SJSA1 (cell line): Measurements from ENCODE around the gene GCLC. TPM values are rescaled to one million over a fixed set of nuclear protein-coding genes. Genes with fewer than 3 reads are reported as not detected.
"Not testable (repeated sequence)": the region's sequence is repeated elsewhere in the genome, so short reads cannot be mapped to it uniquely, and the experiment has no call there.

ENCODE experiments used
- DNase-seq, 2 experiments: peaks; one replicate each; pipeline ENCODE4 v3.0.0-alpha.2; 2015 to 2020; ENCODE audit warnings: low spot score in 2 of 2, low read depth in 1 of 2
- H3K27ac ChIP-seq: fragments of 250-450 bp; sonication (Bioruptor Pico); 2 replicates; pipeline ENCODE4 v1.5.1; 2020; ENCODE audit warnings: mild to moderate bottlenecking, moderate library complexity
- H3K27me3 ChIP-seq: fragments of 250-450 bp; sonication (Bioruptor Pico); replicated peaks from 2 replicates; pipeline ENCODE4 v1.5.1; 2020; ENCODE audit warnings: mild to moderate bottlenecking, moderate library complexity
- H3K36me3 ChIP-seq: fragments of 250-450 bp; sonication (Bioruptor Pico); 2 replicates; pipeline ENCODE4 v1.5.1; 2020; ENCODE audit warnings: mild to moderate bottlenecking
- H3K4me1 ChIP-seq: fragments of 250-450 bp; sonication (Bioruptor Pico); replicated peaks from 2 replicates; pipeline ENCODE4 v1.6.1; 2021; ENCODE audit warnings: mild to moderate bottlenecking
- H3K4me3 ChIP-seq: fragments of 250-450 bp; sonication (Bioruptor Pico); 2 replicates; pipeline ENCODE4 v1.5.1; 2020; ENCODE audit warnings: mild to moderate bottlenecking
- H3K9me3 ChIP-seq: fragments of 250-450 bp; sonication (Bioruptor Pico); replicated peaks from 2 replicates; pipeline ENCODE4 v1.5.1; 2020; ENCODE audit warnings: mild to moderate bottlenecking
- total RNA-seq: library from RNA; depleted of rRNA; stranded (reverse); fragments of >200 nt; shearing (Covaris generic); gene quantifications from 2 replicates; pipeline ENCODE4 v1.2.3, GENCODE V29; 2014

The GCLC gene
- total RNA-seq, 1 experiment from 2014 or later = 25.8 TPM

DNA sequence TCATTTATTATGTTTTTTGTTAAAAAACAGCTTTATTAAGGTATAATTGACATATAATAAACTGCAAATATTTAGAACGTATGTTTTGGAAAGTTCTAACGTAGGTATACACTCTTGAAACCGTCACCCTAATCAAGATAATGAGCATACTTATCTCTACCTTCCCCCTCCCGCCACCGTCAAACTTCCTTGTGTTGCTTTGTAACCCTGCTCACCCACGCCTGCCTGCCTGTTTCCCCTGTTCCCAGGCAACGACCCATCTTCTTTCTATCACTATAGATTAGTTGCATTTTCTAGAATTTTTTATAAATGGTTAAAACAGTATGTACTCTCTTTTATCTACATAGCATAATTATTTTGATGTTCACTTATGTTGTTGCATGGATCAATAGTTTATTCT lies 33.5 kb upstream of the GCLC start:
- peaks cover 23% of the 10 kb centered on the region for H3K4me1 ChIP-seq
- no peak for DNase-seq
- no peaks in the 10 kb centered on the region for H3K36me3 ChIP-seq
- H3K4me3 ChIP-seq = no peak overlapping the region
- H3K27ac ChIP-seq = no peak overlapping the region
- no peaks in the 10 kb centered on the region for H3K9me3 ChIP-seq
- no peaks in the 10 kb centered on the region for H3K27me3 ChIP-seq

DNA sequence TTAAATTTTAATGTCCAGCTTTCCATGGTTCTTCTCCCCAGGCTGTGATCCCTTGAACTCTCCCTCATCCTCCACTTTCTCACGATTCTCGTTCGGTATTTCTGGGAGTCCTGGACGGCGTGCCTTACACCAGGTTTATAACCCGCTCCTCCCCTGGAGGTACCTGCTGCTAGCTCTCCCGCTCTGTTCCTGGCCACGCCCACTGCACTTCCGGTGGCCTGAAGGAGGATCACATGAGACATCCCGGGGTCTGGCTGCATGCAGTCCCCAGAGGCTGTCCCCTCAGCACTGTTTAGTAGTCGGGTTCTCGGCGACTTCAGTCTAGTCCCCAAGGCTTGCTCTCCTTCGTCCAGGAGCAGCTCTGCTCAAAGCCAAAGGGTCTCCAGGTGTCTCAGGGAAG lies 28.4 kb upstream of the GCLC start:
- H3K4me1 ChIP-seq = no peaks in the 10 kb centered on the region
- no peak for DNase-seq
- H3K4me3 ChIP-seq = no peak overlapping the region
- no peak overlapping the region for H3K27ac ChIP-seq
- H3K9me3 ChIP-seq = no peaks in the 10 kb centered on the region
- H3K27me3 ChIP-seq = no peaks in the 10 kb centered on the region
- H3K36me3 ChIP-seq = no peaks in the 10 kb centered on the region

DNA sequence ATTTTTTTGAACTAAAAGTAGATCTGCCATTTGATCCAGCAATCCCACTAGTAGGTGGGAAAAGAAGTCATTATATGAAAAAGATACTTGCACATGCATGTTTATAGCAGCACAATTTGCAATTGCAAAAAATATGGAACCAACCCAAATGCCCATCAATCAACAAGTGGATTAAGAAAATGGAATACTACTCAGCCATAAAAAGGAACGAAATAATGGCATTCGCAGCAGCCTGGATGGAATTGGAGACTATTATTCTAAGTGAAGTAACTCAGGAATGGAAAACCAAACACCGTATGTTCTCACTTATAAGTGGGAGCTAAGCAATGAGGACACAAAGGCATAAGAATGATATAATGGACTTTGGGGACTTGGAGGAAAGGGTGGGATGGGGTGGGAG lies 27.5 kb upstream of the GCLC start:
- not testable (repeated sequence) for H3K4me1 ChIP-seq, H3K27me3 ChIP-seq, H3K36me3 ChIP-seq, H3K4me3 ChIP-seq, H3K9me3 ChIP-seq, H3K27ac ChIP-seq, DNase-seq

DNA sequence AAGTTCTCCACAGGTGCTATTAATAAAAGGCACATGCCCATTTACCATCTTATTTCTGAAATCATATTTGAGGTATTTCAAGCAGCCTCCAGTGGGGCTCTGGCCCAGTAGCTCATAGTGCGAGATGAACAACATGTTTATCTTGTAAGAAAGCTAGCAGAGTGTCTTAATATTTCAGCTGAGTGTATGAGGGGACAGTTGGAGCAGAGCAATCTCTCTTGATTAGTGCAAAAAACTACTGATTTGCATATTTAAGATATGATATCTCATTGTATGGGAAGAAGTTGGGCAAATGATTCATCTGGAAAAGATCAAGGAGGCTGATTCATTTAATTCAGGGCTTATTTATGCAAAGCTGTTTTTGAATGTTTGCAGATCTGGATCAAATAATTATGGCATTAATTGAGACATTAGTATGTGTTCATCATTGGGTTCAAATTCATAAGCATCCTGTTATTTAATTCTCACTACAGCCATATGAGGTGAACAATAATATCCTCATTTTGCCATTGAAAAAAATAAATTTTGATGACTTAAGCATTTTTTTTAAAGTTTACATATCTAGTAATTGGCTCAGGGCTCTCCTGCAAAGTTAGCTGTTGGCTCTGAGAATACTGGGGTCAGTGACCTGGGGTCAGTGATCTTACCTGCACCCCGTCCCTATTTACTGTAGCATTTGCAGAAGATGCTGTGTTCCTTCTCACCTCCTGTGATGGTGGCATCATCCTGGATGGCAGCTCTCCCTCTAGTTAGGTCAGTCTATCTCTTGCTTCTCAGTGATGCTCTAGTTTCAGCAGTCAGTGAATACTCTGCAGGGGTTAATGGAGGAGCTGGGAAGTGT lies 24.1 kb upstream of the GCLC start:
- no peaks in the 10 kb centered on the region for H3K27me3 ChIP-seq
- H3K36me3 ChIP-seq = no peaks in the 10 kb centered on the region
- no peak for DNase-seq

DNA sequence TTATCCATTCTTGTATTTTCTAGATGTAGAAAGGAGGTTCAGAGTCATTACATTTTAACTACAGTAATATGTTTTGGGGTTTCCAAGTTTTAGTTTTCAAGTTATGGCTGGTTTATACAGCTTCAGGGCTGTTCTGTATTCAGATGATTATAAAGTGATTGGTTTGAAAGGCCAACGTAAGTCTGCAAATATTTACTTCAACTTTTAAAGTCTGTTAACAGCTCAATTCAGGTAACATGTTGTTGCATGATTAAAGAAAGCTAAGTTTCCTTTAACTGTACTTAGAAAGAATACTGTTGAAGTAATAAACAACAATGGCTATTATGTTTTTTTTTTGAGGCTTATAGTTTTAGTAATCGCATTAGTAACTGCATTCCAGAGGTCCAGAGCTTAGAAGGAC lies 22.8 kb upstream of the GCLC start:
- H3K4me1 ChIP-seq = no peaks in the 10 kb centered on the region
- H3K4me3 ChIP-seq = no peak overlapping the region
- no peaks in the 10 kb centered on the region for H3K9me3 ChIP-seq
- no peak for DNase-seq
- no peaks in the 10 kb centered on the region for H3K36me3 ChIP-seq
- H3K27ac ChIP-seq = no peak overlapping the region
- no peaks in the 10 kb centered on the region for H3K27me3 ChIP-seq

More for the DNA sequence above, 24.1 kb upstream of the GCLC start:
- Histone ChIP-seq H3K4me3 (no peak overlapping the region), H3K9me3 (no peaks in the 10 kb centered on the region), H3K4me1 (no peaks in the 10 kb centered on the region), H3K27ac (no peak overlapping the region)

DNA sequence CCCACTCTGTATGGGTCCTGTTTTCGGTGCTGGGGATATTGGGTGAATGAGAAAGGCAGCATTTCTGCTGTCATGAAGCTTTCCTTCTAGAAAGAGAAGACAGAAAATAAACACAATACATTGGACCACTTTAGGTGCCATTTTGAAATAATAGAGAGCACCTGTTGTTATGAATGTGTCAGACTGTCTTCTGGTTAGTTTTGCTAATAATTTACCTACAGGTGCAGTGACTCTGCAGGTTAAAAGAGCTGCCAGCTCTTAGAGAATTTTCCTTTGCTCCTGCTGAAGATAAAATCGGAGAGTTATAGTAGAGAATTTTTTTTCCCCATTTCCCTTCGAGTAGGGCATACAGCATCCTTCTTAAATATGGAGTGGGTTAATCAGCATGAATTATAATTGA lies 21.9 kb upstream of the GCLC start:
- DNase-seq = no peak
- no peak overlapping the region for H3K27ac ChIP-seq
- no peaks in the 10 kb centered on the region for H3K36me3 ChIP-seq
- no peaks in the 10 kb centered on the region for H3K4me1 ChIP-seq
- peaks cover 2% of the 10 kb centered on the region; the same call in 1 of the 2 replicates for H3K9me3 ChIP-seq
- no peaks in the 10 kb centered on the region for H3K27me3 ChIP-seq
- no peak overlapping the region for H3K4me3 ChIP-seq

DNA sequence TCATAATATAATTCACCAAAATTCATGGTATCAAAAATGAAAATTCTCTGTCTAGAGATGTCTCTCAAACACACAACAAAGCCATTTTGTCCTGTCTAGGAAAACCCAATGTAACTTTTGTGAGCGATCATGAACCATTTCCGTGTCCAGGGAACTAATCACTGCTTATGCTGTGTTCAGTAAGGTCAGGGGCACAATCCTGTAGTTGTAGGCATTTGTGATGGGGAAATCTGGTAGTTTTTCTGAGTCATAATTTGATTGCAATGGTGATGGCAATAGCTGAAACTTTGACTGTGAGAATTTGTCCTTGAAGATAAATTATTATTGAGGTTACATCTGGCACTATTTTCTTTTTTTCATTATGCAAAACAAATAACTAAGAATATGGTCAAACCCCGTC lies 21.0 kb upstream of the GCLC start:
- Histone ChIP-seq H3K27me3 (no peaks in the 10 kb centered on the region), H3K36me3 (no peaks in the 10 kb centered on the region), H3K27ac (no peak overlapping the region), H3K4me3 (no peak overlapping the region), H3K4me1 (no peaks in the 10 kb centered on the region), H3K9me3 (peaks cover 2% of the 10 kb centered on the region; the same call in 1 of the 2 replicates)
- DNase-seq = no peak

DNA sequence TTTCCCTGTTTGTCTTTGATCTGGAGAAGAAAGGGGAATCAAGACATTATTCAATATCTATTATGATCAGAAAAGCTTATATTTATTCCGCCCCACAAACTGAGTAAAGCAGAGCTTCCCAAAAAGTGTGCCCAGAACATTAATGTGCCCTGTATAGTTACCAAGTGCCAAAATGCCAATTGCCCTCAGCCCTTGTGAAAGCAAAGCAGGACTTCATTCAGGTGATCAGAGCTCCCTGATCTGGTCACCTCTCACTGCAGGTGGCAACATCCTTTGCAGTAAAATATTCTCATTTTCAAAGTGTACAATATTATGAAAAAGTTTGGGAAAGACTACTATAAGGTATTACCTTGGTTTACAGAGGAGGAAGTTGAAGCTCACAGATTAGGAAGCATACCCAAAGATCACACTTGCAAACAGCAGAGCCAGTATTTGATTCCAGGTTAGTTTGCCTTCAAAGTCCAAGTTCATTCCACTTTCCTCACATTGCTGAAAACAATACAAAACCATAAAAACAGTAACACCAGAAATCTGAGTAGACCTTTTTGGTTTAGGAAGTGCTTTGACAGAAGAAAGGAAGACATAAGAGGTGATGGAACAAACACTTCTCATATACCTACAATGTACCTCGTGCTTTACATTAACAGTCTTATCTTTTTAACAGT lies 19.6 kb upstream of the GCLC start:
- no peaks in the 10 kb centered on the region for H3K36me3 ChIP-seq
- H3K9me3 ChIP-seq = peaks cover 2% of the 10 kb centered on the region; the same call in 1 of the 2 replicates
- no peak for DNase-seq
- H3K4me1 ChIP-seq = no peaks in the 10 kb centered on the region
- no peak overlapping the region for H3K27ac ChIP-seq
- H3K27me3 ChIP-seq = no peaks in the 10 kb centered on the region
- no peak overlapping the region for H3K4me3 ChIP-seq

DNA sequence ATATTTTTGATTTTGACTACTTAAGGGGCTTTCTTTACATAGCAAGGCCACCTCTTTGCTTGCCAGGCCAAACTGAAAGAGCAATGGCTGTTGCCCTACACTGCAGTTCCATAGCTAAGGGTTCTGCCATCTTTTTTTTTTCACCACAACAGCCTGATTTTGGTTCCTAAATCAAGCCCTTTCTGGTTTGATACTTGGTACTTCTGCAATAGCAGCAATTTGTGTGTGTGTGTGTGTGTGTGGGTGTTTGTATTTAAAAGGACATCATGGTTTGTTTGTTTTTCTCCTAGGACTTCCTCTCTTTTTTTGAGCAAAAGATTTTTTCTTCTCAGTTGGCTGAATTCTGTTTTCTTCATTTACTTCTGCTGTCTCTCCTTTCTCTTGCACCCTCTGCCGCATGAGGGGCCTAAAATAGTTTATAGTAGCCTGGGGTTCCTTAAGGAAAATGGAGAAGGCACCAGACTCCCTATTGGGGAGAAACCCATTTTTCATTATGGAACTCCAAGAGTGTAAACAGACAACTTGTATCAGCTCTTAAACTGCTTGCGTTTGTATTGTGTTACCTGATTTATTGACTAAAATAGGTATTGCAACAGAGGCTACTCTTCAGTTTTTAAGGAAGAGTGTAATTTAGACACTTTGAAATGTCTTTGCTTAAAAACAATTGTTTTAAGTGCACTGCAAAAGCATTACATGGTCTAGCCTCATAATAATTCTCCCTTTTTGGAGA lies 12.2 kb upstream of the GCLC start:
- H3K27me3 ChIP-seq = no peaks in the 10 kb centered on the region
- no peaks in the 10 kb centered on the region for H3K4me1 ChIP-seq
- no peak for DNase-seq
- H3K4me3 ChIP-seq = no peak overlapping the region
- no peaks in the 10 kb centered on the region for H3K36me3 ChIP-seq
- no peak overlapping the region for H3K27ac ChIP-seq
- peaks cover 7% of the 10 kb centered on the region for H3K9me3 ChIP-seq

DNA sequence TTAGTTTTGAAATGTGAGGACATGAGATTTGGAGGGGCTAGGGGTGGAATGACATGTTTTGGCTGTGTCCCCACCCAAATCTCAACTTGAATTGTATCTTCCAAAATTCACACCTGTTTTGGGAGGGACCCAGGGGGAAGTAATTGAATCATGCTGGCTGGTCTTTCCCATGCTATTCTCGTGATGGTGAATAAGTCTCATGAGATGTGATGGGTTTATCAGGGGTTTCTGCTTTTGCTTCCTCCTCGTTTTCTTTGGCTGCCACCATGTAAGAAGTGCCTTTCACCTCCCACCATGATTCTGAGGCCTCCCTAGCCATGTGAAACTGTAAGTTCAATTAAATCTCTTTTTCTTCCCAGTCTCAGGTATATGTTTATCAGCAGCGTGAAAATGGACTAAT lies 8.7 kb upstream of the GCLC start:
- not testable (repeated sequence) for H3K36me3 ChIP-seq, H3K4me3 ChIP-seq, DNase-seq, H3K4me1 ChIP-seq, H3K27me3 ChIP-seq, H3K9me3 ChIP-seq, H3K27ac ChIP-seq

DNA sequence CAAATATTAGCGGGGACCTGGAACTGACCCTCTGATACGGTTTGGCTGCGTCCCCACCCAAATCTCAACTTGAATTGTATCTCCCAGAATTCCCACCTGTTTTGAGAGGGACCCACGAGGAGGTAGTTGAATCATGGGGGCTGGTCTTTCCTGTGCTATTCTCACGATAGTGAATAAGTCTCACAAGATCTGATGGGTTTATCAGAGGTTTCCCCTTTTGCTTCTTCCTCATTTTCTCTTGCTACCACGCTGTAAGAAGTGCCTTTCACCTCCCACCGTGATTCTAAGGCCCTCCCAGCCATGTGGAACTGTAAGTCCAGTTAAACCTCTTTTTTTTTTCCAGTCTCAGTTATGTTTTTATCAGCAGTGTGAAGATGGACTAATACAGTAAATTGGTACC lies 6.8 kb upstream of the GCLC start:
- H3K4me3 ChIP-seq, H3K9me3 ChIP-seq, H3K27me3 ChIP-seq, H3K36me3 ChIP-seq, H3K27ac ChIP-seq, DNase-seq: not testable (repeated sequence)
- peaks cover 12% of the 10 kb centered on the region for H3K4me1 ChIP-seq

DNA sequence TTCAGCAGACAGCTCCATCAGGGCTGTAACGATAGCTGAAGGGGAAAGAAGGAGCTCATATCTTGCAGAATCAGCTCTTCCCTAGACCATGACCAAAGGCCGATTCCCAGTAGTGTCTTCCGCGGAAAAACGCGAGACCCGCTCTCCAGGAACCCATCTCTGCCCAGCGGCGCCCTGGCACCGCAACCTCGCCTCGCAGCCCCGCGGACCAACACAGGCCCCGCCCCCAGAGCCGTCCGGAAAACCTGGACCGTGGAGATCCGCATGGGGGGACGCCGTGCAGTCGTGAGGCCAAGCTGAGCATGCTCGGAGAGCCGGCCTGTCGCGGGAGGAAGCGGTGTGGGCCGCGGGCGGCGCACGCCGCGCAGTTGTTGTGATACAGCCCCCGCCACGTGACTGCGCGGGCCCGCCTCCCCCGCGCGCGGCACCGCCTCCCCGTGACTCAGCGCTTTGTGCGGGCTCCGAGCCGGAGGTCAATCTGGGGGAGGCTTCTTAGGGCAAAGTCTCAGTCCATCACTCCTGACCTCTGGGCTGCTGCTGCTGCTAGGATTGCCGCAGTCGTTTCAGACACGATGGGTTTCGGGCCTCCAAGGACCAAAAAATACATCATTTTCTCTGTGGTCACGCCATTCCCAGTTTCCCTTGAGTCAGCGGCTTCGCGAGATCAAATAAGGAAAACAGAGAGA lies 3.1 kb upstream of the GCLC start:
- Histone ChIP-seq H3K27ac (peak overlapping the region; percentile 70), H3K9me3 (no peaks in the 10 kb centered on the region), H3K36me3 (peaks cover 8% of the 10 kb centered on the region), H3K27me3 (no peaks in the 10 kb centered on the region), H3K4me1 (peaks cover 36% of the 10 kb centered on the region), H3K4me3 (peak overlapping the region; percentile 43)
- peak; percentile 93 to 97 for DNase-seq

DNA sequence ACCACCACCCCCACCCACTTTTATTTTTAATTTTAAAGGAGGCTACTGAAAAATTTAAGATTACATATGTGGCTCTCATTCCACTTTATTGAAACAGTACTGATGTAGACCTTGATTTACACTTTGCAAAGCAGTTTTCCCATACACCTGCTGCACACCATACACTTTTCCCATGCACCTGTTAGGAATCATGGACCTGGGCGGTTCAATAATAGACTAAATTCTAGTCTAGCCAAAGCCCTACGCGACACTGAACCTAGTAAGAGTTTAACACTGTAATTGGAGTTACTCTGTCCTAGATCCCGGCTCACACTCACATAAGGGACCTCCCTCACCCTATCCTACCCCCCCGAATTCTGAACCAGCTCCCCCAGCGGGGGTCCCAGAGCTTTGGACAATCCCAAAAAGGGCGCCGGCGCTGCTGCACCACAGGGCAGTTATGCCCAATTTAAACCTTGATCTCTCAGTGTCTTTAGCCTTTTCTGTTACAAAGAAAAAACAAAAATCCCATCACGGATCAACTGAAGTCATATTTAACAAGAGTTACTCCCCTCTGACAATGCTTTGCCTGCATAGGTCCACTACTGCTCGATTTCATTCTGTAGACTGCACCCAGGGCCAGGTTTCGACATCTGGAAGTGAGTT lies 2.4 kb upstream of the GCLC start:
- no peak for DNase-seq
- no peaks in the 10 kb centered on the region for H3K9me3 ChIP-seq
- H3K4me3 ChIP-seq = peak overlapping the region; percentile 43
- peaks cover 8% of the 10 kb centered on the region for H3K36me3 ChIP-seq
- H3K27me3 ChIP-seq = no peaks in the 10 kb centered on the region
- peaks cover 41% of the 10 kb centered on the region for H3K4me1 ChIP-seq
- no peak overlapping the region for H3K27ac ChIP-seq
